ENCODE measurements around the gene RBM28.

The RBM28 gene

DNA sequence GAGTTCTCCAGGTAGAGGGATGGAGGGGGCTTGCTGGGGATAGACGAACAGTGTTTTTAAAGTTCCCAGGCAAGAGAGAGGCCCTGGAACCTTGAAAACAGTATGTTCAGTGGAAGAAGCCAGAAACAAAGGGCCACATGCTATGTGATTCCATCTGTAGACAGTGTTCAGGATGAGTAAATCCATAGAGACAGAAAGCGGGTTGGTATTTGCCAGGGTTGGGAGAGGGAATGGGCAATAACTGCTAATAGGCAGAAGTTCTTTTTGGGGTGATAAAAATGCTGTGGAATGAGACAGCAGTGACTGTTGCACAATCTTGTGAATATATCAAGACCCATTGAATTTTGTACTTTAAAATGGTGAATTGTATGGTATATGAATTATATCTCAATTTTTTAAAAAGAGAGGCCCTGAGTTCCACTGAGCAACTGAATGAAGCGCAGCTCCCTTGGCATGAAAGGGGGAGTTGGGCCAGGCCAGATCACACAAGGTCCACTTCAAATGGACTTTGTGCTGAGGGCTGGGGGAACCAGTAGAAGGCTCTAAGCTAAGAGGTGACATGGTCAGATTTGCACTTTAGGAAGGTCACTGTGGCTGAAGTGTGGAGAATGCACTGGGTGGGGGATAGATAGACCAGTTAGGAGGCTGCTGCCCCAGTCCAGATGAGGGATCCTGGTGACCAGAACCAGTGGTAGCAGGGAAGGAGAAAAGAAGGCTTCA lies 68.7 kb downstream of the RBM28 start:
- no peak overlapping the region for H3K27ac ChIP-seq (ENCODE audit: low read length)
- H3K9me3 ChIP-seq (ENCODE audit: insufficient read depth, low read depth, low read length), result peaks cover 3% of the 10 kb centered on the region; the same call in 1 of the 2 replicates
- no peaks in the 10 kb centered on the region for H3K27me3 ChIP-seq (ENCODE audit: insufficient read depth, low read length)
- no peak overlapping the region for H3K4me3 ChIP-seq (ENCODE audit: low read length)
- no peak overlapping the region for H3K9ac ChIP-seq (ENCODE audit: low read depth, low read length)
- no peaks in the 10 kb centered on the region for H3K36me3 ChIP-seq (ENCODE audit: insufficient read depth, low read depth, low read length)
- peaks cover 18% of the 10 kb centered on the region; the same call in 1 of the 2 replicates for H3K4me1 ChIP-seq (ENCODE audit: insufficient read depth, low read length)

DNA sequence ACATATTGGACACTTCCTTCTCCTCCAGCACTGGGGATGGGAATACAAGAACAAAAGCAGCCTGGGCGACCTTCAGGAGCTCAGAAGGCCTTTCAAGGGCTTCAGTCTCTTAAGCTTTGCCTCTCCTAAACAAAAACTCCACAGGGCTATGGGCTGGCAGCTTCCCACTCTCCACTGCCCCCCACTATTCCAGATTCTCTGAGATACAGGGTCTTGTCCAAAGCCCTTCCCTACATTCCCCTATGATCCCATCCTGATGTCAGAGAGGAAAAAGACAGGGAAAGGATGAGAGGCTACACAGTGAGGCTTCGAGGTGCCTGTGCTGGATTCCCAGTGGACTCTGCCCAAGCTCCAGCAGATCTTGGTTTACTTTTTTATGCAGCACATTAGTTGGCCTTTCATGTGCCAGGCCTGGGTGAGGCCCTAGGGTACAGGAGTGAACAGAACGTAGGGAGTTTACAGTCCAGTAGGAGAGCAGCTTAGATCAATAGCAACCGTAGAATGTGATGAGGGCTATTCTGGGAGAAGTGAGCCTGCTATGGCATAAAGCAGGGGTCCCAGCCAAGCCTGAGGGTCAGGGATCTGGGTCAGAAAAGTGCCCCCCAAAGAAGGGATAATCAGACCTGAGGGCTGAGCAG lies 69.3 kb downstream of the RBM28 start:
- Histone ChIP-seq H3K27ac (ENCODE audit: low read length) (no peak overlapping the region), H3K4me1 (ENCODE audit: insufficient read depth, low read length) (peaks cover 18% of the 10 kb centered on the region; the same call in 1 of the 2 replicates), H3K9ac (ENCODE audit: low read depth, low read length) (no peak overlapping the region), H3K27me3 (ENCODE audit: insufficient read depth, low read length) (no peaks in the 10 kb centered on the region), H3K9me3 (ENCODE audit: insufficient read depth, low read depth, low read length) (0 out of 2 replicates have a peak, but pooled peaks cover 3% of the 10 kb centered on the region), H3K4me3 (ENCODE audit: low read length) (no peak overlapping the region), H3K36me3 (ENCODE audit: insufficient read depth, low read depth, low read length) (no peaks in the 10 kb centered on the region)

DNA sequence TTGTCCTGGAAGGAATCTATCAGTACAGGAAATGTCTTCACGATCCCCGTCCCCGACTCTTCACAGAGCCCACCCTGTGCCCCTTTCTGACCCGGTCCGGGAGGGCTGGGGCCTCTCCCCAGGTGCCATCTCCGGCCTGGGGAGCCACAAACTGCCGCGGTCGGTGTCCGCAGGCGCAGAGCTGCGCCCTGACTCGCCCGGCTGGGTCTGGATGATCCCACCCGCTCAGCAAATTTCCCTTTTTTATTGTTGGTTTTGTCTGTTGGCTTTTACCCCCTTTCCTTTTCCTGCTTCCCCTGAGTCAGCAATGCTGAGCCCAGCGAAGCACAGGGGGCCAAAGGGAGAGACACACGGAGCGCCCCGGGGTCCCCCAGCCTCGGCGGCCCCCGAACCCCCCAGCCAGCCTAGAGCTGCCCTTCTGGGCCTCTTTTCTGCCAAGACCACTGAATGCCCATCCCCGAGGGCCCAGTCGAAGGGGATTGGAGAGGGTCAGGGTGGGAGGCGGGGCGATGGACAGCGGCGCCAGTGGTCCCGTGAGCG lies 71.7 kb downstream of the RBM28 start:
- H3K4me3 ChIP-seq (ENCODE audit: low read length), result no peak overlapping the region
- H3K27ac ChIP-seq (ENCODE audit: low read length), result no peak overlapping the region
- H3K9me3 ChIP-seq (ENCODE audit: insufficient read depth, low read depth, low read length), result no peaks in the 10 kb centered on the region
- no peaks in the 10 kb centered on the region for H3K36me3 ChIP-seq (ENCODE audit: insufficient read depth, low read depth, low read length)
- H3K4me1 ChIP-seq (ENCODE audit: insufficient read depth, low read length), result peaks cover 28% of the 10 kb centered on the region; the same call in 1 of the 2 replicates
- H3K27me3 ChIP-seq (ENCODE audit: insufficient read depth, low read length), result no peaks in the 10 kb centered on the region
- H3K9ac ChIP-seq (ENCODE audit: low read depth, low read length), result no peak overlapping the region

DNA sequence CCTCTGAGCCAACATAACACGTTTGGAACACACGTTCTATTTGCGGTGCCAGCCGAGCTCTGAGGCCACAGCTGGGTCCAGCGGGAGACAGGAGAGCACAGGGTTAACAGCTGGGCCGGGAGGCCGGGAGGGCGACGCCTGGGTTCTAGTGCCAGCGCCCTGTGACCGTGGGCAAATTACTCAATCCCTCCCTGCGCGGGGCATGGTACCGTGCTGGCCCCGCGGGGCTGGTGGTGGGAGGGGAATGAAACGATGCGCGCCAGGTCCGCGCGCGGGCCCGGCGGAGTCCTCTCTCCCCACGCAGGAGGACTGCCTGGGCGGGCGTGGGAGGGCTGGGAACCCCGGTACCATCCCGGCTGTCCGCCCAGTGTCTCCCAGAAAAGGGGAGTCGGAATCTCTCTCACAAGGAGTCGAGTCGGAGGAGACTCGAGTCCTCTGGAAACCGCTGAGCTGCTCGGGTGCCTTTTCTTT lies 72.2 kb downstream of the RBM28 start:
- H3K4me1 ChIP-seq (ENCODE audit: insufficient read depth, low read length), result peaks cover 33% of the 10 kb centered on the region; the same call in 1 of the 2 replicates
- H3K9ac ChIP-seq (ENCODE audit: low read depth, low read length), result no peak overlapping the region
- no peaks in the 10 kb centered on the region for H3K27me3 ChIP-seq (ENCODE audit: insufficient read depth, low read length)
- no peaks in the 10 kb centered on the region for H3K36me3 ChIP-seq (ENCODE audit: insufficient read depth, low read depth, low read length)
- no peak overlapping the region for H3K4me3 ChIP-seq (ENCODE audit: low read length)
- no peaks in the 10 kb centered on the region for H3K9me3 ChIP-seq (ENCODE audit: insufficient read depth, low read depth, low read length)
- no peak overlapping the region for H3K27ac ChIP-seq (ENCODE audit: low read length)

DNA sequence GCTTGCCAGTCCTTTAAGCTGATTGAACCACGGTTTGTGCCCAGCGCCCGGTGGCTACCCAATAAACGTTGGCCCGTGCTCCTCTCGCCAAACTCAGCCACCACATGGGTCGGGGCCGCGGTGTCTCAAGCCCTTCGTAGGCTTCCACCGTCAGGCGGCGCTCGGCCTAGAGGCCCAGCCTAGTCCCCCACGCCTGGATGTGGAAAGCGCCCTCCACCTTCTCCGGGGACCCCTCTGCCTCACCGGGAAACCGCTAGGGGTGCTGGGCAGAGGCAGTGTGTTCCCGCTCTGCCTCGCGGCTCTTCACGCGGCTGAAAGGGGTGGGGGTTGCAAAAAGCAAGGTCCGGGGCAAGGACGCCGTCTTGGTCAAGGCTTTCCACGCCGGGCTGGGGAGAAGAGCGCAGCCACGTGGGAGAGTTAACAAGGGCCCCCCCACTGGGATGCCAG lies 72.9 kb downstream of the RBM28 start:
- no peaks in the 10 kb centered on the region for H3K27me3 ChIP-seq (ENCODE audit: insufficient read depth, low read length)
- no peaks in the 10 kb centered on the region for H3K36me3 ChIP-seq (ENCODE audit: insufficient read depth, low read depth, low read length)
- H3K9me3 ChIP-seq (ENCODE audit: insufficient read depth, low read depth, low read length), result no peaks in the 10 kb centered on the region
- H3K4me1 ChIP-seq (ENCODE audit: insufficient read depth, low read length), result peaks cover 39% of the 10 kb centered on the region
- H3K9ac ChIP-seq (ENCODE audit: low read depth, low read length), result no peak overlapping the region
- H3K4me3 ChIP-seq (ENCODE audit: low read length), result no peak overlapping the region
- no peak overlapping the region for H3K27ac ChIP-seq (ENCODE audit: low read length)

DNA sequence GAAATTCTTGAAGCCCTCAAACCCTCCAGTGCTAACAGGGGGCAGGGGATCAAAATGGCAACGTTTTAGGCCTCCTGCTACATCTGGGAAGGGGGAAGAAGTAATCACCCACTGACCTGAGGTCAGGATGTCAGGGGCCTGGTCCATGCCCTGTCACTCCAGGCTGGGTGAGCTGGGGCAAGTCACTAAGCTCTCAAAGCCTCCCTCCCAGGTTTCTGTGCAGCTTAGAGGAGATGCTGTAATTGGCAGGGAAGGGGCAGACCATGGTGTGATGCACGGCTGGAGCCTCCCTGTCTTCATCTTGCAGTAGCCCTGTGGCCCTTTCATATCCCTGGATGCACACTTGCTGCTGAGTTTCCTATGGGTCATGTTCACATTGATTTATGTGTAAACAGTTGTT lies 75.5 kb downstream of the RBM28 start:
- Histone ChIP-seq H3K27me3 (ENCODE audit: insufficient read depth, low read length) (no peaks in the 10 kb centered on the region), H3K9me3 (ENCODE audit: insufficient read depth, low read depth, low read length) (no peaks in the 10 kb centered on the region), H3K36me3 (ENCODE audit: insufficient read depth, low read depth, low read length) (no peaks in the 10 kb centered on the region), H3K4me1 (ENCODE audit: insufficient read depth, low read length) (peaks cover 33% of the 10 kb centered on the region), H3K27ac (ENCODE audit: low read length) (no peak overlapping the region), H3K9ac (ENCODE audit: low read depth, low read length) (peak overlapping the region; percentile 63; the same call in 1 of the 2 replicates), H3K4me3 (ENCODE audit: low read length) (no peak overlapping the region)

DNA sequence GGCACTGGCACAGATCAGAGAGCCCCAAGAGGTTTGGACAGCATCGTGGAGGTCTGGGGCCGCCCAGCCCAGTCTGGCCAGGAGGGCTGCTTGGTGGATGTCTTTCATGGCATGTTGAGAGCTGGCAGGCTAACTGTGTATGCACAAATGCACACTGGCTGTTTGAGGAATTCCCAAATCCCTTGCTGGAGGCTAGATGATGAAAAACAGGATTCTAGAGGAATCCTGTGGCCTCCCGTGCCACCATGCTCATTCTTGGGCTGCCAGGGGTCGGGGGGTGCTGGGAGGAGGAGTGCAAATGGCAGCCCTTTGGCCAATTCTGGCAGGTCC lies 76.1 kb downstream of the RBM28 start:
- H3K9ac ChIP-seq (ENCODE audit: low read depth, low read length), result peak overlapping the region; percentile 63; the same call in 1 of the 2 replicates
- no peaks in the 10 kb centered on the region for H3K36me3 ChIP-seq (ENCODE audit: insufficient read depth, low read depth, low read length)
- H3K4me3 ChIP-seq (ENCODE audit: low read length), result peak overlapping the region; percentile 47; the same call in 1 of the 2 replicates
- no peak overlapping the region for H3K27ac ChIP-seq (ENCODE audit: low read length)
- H3K27me3 ChIP-seq (ENCODE audit: insufficient read depth, low read length), result no peaks in the 10 kb centered on the region
- H3K4me1 ChIP-seq (ENCODE audit: insufficient read depth, low read length), result peaks cover 27% of the 10 kb centered on the region
- H3K9me3 ChIP-seq (ENCODE audit: insufficient read depth, low read depth, low read length), result no peaks in the 10 kb centered on the region

DNA sequence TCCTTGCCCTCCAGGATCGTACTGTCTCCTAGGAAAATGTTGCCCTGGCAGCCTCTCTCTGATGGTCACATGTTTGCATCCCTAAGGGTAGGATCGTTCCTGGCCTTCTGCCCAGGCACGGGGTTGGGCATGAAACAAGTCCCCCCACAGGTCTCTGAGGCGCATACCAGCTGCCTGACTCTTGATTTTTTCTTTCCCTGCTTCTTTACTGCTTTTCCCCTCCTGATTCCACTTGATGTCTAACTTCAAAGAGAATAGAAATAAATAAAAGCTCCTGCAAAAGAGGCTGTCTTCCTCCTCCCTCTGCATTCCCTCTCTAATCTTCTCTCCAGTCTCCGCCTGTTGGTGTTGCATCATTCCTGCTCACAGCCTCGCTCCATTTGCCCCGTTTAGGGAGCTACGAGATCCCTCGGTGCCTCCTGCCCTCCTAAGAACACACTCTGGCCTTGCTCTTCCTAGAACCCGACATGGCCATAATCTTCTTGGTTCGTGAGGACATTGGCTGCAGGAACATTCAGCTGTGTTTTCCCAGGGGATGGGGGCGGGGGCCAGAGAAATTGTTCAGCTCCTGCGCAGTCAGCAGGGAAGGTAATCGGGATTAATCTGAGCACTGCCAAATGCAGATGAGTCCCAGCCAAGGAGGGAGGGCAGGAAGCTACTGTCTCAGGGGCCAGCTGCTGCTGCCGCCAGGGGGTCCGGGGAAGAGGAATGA lies 76.7 kb downstream of the RBM28 start:
- peak overlapping the region; percentile 31 for H3K27ac ChIP-seq (ENCODE audit: low read length)
- H3K9ac ChIP-seq (ENCODE audit: low read depth, low read length), result peak overlapping the region; percentile 63
- peaks cover 23% of the 10 kb centered on the region for H3K4me1 ChIP-seq (ENCODE audit: insufficient read depth, low read length)
- no peaks in the 10 kb centered on the region for H3K27me3 ChIP-seq (ENCODE audit: insufficient read depth, low read length)
- no peaks in the 10 kb centered on the region for H3K9me3 ChIP-seq (ENCODE audit: insufficient read depth, low read depth, low read length)
- peak overlapping the region; percentile 47; the same call in 1 of the 2 replicates for H3K4me3 ChIP-seq (ENCODE audit: low read length)
- no peaks in the 10 kb centered on the region for H3K36me3 ChIP-seq (ENCODE audit: insufficient read depth, low read depth, low read length)

DNA sequence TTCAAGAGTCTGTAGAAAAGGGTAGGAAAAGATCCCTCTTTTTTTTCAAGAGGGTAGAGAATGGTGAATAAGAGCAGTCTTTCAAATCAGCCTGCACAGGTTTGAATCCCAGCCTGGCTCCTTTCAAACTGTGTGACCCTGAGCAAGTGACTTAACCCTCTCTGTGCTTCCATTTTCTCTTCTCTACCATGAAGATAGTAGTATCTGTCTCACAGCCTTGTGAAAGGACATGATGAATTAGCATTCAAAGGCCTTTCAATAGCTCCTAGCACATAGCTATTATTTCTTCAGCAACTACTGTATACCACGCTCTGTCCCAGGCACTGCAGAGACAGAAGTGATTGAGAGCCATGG lies 77.2 kb downstream of the RBM28 start:
- no peak overlapping the region for H3K4me3 ChIP-seq (ENCODE audit: low read length)
- H3K36me3 ChIP-seq (ENCODE audit: insufficient read depth, low read depth, low read length), result no peaks in the 10 kb centered on the region
- peaks cover 23% of the 10 kb centered on the region for H3K4me1 ChIP-seq (ENCODE audit: insufficient read depth, low read length)
- no peaks in the 10 kb centered on the region for H3K27me3 ChIP-seq (ENCODE audit: insufficient read depth, low read length)
- H3K27ac ChIP-seq (ENCODE audit: low read length), result no peak overlapping the region
- peak overlapping the region; percentile 63; the same call in 1 of the 2 replicates for H3K9ac ChIP-seq (ENCODE audit: low read depth, low read length)
- no peaks in the 10 kb centered on the region for H3K9me3 ChIP-seq (ENCODE audit: insufficient read depth, low read depth, low read length)

DNA sequence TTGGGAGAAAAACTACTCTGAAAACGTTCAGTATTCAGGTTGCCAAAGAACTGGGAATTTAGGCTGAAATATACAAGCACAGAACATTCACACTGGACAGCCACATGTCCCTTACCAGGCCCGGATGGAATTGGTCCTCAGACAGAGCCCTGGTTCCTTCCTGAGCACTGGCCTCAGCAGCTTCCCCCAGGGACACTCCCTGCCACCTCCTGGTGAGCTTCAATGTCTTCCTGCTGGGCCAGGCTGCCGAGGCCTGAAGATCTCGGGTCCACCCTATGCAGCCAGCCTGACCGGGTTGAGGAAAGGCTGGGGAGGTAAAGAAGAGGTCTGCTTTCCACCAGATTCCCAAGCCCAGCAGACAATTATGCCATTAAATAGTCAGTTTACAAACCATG lies 77.8 kb downstream of the RBM28 start:
- Histone ChIP-seq H3K4me3 (ENCODE audit: low read length) (no peak overlapping the region), H3K9ac (ENCODE audit: low read depth, low read length) (no peak overlapping the region), H3K27ac (ENCODE audit: low read length) (no peak overlapping the region), H3K4me1 (ENCODE audit: insufficient read depth, low read length) (peaks cover 23% of the 10 kb centered on the region), H3K9me3 (ENCODE audit: insufficient read depth, low read depth, low read length) (no peaks in the 10 kb centered on the region), H3K36me3 (ENCODE audit: insufficient read depth, low read depth, low read length) (no peaks in the 10 kb centered on the region), H3K27me3 (ENCODE audit: insufficient read depth, low read length) (no peaks in the 10 kb centered on the region)

DNA sequence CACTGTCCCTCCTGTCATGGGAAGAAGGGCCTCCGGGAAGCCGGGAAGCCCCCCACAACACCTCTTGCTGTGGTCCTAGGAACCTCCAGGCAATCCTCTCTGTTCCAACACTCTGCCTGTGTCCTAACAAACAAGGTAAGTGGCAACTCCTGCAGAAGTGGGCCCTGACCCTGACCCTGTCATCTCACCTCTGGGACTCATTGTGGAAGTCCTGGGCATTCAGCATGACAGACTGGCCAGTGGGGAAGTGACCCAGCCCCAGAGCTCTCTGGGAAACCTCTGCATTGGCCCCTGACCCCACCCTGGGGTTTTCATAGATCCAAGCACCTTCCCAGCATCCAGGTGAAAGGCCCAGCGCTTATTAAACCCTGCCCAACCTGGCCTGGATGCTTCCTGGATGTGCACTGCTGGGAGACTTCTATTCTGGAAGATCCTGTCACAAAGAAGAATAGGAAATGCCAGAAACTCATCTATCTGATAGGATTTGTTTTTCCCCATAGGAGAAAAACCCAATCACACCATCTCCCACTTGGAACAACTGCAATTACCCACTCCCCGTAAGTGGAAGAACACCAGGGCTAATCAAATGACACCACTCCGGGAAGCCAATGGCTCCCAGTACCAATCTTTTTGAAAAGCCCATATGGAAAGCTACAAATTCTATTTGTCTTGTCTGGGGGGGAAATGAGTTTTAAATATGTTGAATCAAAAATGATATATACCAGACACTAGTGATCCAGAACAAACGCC lies 78.4 kb downstream of the RBM28 start:
- Histone ChIP-seq H3K27ac (ENCODE audit: low read length) (no peak overlapping the region), H3K4me1 (ENCODE audit: insufficient read depth, low read length) (peaks cover 23% of the 10 kb centered on the region), H3K9me3 (ENCODE audit: insufficient read depth, low read depth, low read length) (no peaks in the 10 kb centered on the region), H3K27me3 (ENCODE audit: insufficient read depth, low read length) (no peaks in the 10 kb centered on the region), H3K4me3 (ENCODE audit: low read length) (no peak overlapping the region), H3K9ac (ENCODE audit: low read depth, low read length) (no peak overlapping the region), H3K36me3 (ENCODE audit: insufficient read depth, low read depth, low read length) (no peaks in the 10 kb centered on the region)
